Large intestine (tissue), 3 donors: ENCODE results near the gene ILDR2. TPM values are rescaled to one million over a fixed set of nuclear protein-coding genes. Genes with fewer than 3 reads are reported as not detected.

ENCODE experiments used
- DNase-seq, 2 donors: peaks; one replicate each; pipeline versions ENCODE4 v3.0.0 to v3.0.0-alpha.2; 2013
- H3K27ac ChIP-seq: one replicate; pipeline ENCODE4 v1.5.1; 2013; ENCODE audit warnings: low read length
- H3K27me3 ChIP-seq: 2 replicates; pipeline ENCODE4 v1.6.1; 2013; ENCODE audit warnings: low read length; ENCODE audit not compliant: control insufficient read depth, insufficient read depth
- H3K36me3 ChIP-seq: 2 replicates; pipeline ENCODE4 v1.6.1; 2013; ENCODE audit warnings: low read length; ENCODE audit not compliant: control insufficient read depth, insufficient read depth
- H3K4me1 ChIP-seq: one replicate; pipeline ENCODE4 v1.6.1; 2013; ENCODE audit warnings: low read length; ENCODE audit not compliant: control insufficient read depth, insufficient read depth
- H3K4me3 ChIP-seq: one replicate; pipeline ENCODE4 v1.5.1; 2013; ENCODE audit warnings: low read length
- H3K9me3 ChIP-seq: one replicate; pipeline ENCODE4 v1.6.1; 2013; ENCODE audit warnings: mild to moderate bottlenecking, low read depth, low read length, moderate library complexity; ENCODE audit not compliant: control insufficient read depth
- WGBS: methylation state at CpG from one replicate; pipeline ENCODE4 v1.1.5; 2013; ENCODE audit warnings: low lambda C conversion rate; ENCODE audit not compliant: insufficient coverage; 5-methylcytosine and 5-hydroxymethylcytosine counted together
- polyA plus RNA-seq: library from polyadenylated mRNA; unstranded; fragments of 120-200 nt; gene quantifications from one replicate; pipeline ENCODE4 v1.2.1, GENCODE V29; 2013

The ILDR2 gene
- polyA plus RNA-seq, 1 donor, result 1.7 TPM

DNA sequence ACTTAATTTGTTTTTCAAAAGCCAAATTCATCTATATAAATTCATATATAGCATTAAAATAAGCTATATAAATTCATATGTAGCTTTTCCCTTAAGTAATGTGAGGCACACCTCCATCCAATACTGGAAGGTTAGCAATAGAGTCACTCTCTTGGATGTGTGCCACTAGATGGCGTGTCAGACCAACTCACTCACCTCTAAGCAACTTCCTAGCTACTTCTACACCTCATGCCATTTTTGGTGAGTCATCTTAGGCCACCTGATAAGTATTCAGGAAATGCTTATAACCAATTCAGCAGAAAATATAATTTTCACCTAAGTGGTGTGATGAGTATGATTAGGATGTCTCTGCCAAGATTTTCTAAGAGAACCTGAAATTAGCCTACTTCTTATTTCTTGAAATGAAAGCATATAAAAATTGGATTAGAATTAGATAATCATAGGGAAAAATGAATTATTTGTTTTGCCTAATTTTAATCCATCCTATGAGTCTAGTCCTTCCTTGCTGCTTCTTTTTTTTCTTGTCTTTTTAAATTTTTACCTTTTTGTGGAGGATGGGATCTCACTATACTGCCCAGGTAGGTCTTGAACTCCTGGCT, 64.8 kb downstream of the ILDR2 start:
- WGBS, result no CpG with 5 or more reads among the region's 1 CpG
- H3K4me1 ChIP-seq, result no peaks in the 10 kb centered on the region
- no peak overlapping the region for H3K4me3 ChIP-seq
- H3K27ac ChIP-seq, result no peak overlapping the region
- peaks cover 7% of the 10 kb centered on the region for H3K9me3 ChIP-seq
- H3K36me3 ChIP-seq, result no peaks in the 10 kb centered on the region
- DNase-seq, result peak; percentile 79 to 84
- peaks cover 3% of the 10 kb centered on the region for H3K27me3 ChIP-seq

DNA sequence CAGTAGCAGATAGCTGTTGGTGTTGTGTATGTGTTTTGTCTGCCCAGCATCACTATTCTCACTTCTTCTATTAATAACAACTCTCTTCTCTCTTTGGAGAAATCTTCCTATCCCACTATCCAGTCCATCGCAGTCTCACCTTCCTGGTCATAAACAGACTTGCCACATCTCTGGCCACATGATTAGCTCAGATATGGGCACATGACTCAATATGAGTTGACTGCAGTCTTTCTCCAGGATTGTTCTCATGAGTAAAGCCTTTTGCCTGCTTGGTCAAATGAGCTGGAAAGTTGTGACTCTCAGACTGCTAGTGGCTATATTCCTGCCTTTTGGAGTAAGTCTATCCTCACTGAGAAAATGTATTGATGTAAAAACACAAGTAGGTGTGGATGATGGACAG, 66.4 kb downstream of the ILDR2 start:
- WGBS, result 80% methylated on average over 1 of the region's 1 CpG
- peaks cover 7% of the 10 kb centered on the region for H3K9me3 ChIP-seq
- peak; percentile 43 to 58 for DNase-seq

DNA sequence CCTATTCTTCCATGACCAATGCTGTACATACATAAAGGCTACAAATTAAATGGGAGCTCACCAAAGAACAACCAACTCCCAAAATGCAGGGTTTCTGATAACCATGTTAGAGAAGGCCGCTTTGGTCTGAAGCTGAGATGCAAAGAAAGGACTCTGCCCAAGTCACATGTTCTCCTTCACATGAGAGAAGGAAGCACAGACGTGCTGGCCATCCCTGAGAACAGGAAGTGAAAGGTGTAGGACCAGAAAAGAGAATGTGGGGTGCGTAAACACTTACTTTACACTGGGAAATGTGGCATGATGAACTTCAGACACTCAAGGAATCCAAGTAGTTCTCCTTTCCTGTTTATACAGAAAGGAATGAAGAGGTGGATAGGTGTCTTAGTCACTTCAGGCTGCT, 67.6 kb downstream of the ILDR2 start:
- H3K27me3 ChIP-seq, result no peaks in the 10 kb centered on the region
- H3K4me3 ChIP-seq, result no peak overlapping the region
- peaks cover 7% of the 10 kb centered on the region for H3K9me3 ChIP-seq
- no peaks in the 10 kb centered on the region for H3K4me1 ChIP-seq
- DNase-seq, result no peak
- no CpG with 5 or more reads among the region's 3 CpGs for WGBS
- H3K36me3 ChIP-seq, result no peaks in the 10 kb centered on the region
- no peak overlapping the region for H3K27ac ChIP-seq

More for the DNA sequence above, 66.4 kb downstream of the ILDR2 start:
- H3K4me1 ChIP-seq, result no peaks in the 10 kb centered on the region
- no peaks in the 10 kb centered on the region for H3K36me3 ChIP-seq
- no peaks in the 10 kb centered on the region for H3K27me3 ChIP-seq
- no peak overlapping the region for H3K4me3 ChIP-seq
- no peak overlapping the region for H3K27ac ChIP-seq

DNA sequence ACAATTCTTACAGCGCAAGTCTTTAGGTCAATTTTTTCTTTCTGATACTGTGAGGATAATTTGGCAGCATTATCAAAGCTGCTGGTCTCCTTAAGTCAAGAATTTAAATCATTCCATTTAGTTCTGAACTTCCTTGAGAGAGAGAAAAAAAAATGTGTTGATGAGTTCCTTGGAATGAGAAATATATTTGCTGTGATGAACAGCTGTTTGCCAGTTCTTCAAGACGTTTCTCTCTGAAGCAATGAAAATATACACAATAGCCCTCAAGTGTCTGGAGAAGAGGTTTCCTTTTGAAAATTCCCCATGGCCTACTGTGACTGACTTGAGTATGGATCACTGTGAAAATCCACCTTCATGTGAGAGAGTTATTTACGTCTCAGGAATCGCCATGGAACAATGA, 68.3 kb downstream of the ILDR2 start:
- Histone ChIP-seq H3K36me3 (no peaks in the 10 kb centered on the region), H3K27me3 (no peaks in the 10 kb centered on the region), H3K4me1 (no peaks in the 10 kb centered on the region), H3K4me3 (no peak overlapping the region), H3K9me3 (peaks cover 7% of the 10 kb centered on the region), H3K27ac (no peak overlapping the region)
- WGBS, result 76% methylated on average over 2 of the region's 4 CpGs
- DNase-seq, result no peak

DNA sequence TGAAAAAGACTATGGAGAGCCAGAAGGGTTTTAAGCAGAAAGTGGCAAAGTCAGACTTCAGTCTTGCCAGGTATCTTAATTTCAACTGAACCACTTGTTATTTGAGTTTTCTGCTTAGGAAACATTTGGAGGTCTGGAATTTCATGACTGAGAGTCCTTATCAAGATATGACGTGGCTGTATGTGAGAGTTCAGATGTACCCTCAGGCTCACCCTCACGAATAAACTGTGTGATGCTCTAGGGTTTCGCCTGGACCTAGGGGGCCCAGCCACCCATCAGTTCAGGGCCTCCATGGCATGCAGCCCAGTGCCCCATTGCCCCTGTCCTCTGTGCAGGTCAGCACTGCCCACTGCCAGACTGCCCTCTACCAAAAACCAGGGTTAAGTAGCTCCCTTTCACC, 68.7 kb downstream of the ILDR2 start:
- no peaks in the 10 kb centered on the region for H3K36me3 ChIP-seq
- no peak overlapping the region for H3K27ac ChIP-seq
- H3K4me1 ChIP-seq, result no peaks in the 10 kb centered on the region
- no peak for DNase-seq
- H3K9me3 ChIP-seq, result peaks cover 6% of the 10 kb centered on the region
- WGBS, result no CpG with 5 or more reads among the region's 3 CpGs
- H3K4me3 ChIP-seq, result no peak overlapping the region
- H3K27me3 ChIP-seq, result no peaks in the 10 kb centered on the region

DNA sequence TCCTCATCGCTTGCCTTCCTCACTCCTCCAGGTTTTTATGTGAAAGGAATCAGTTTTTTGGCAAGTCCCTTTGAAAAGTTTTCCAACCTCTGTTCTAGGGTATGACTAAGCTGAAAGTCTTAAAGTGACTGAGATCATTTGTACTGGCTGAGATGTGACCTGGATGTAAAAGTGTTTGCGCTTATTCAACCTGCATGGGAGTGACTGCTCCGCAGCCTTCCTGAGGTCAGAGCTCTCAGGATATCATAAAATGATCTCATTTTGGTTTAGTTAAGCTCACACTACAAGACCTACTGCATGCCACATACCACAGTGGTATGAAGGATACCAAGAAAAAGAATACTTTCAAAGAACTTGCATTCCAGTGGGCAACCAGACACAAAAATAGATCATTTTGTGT, 69.4 kb downstream of the ILDR2 start:
- Histone ChIP-seq H3K27ac (no peak overlapping the region), H3K27me3 (no peaks in the 10 kb centered on the region), H3K9me3 (no peaks in the 10 kb centered on the region), H3K4me1 (no peaks in the 10 kb centered on the region), H3K36me3 (no peaks in the 10 kb centered on the region), H3K4me3 (no peak overlapping the region)
- DNase-seq, result no peak
- no CpG with 5 or more reads among the region's 3 CpGs for WGBS

DNA sequence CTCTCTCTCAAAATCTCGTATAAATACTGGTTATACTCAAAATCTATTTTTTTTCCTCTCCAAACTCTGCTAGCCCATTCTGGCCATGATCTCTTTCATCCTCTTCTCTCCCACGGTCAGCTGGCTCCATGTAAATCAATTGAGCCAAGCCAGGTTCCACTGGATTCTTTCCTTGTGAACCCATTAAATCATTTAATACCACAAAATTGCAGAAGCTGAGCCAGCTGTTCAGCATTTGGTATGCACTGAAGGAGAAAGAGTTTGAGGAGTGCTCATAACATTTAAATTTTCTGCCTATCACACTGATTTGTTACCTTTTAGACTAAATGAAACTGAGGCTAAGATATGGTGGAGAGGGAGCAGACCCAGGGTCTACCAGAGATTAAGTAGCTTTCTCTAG, 70.2 kb downstream of the ILDR2 start:
- no peak for DNase-seq
- Histone ChIP-seq H3K4me3 (no peak overlapping the region), H3K27ac (no peak overlapping the region), H3K27me3 (no peaks in the 10 kb centered on the region), H3K4me1 (no peaks in the 10 kb centered on the region), H3K9me3 (no peaks in the 10 kb centered on the region), H3K36me3 (no peaks in the 10 kb centered on the region)
- 82% methylated on average over 2 of the region's 2 CpGs for WGBS

DNA sequence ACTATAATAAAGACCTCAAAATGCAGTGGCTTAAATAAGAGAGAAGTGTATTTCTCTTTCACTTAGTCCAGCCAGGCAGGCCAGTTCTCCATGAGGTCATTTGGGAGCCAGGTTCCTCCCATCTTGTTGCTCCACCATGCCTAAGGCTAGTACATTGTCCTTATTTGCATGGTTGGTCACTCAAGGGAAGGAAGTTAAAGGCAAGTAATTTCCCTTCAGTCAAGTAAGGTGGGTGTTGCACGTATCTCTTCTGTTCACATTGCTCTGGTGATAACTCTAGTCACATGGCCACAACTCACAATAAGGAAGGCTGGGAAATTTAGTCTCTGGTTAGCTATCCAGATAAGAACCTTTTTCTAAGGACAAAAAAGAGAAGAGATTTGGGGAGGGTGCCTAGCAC, 72.1 kb downstream of the ILDR2 start:
- Histone ChIP-seq H3K36me3 (no peaks in the 10 kb centered on the region), H3K9me3 (no peaks in the 10 kb centered on the region), H3K27ac (no peak overlapping the region), H3K4me3 (no peak overlapping the region), H3K4me1 (no peaks in the 10 kb centered on the region), H3K27me3 (no peaks in the 10 kb centered on the region)
- no peak for DNase-seq
- no CpG with 5 or more reads among the region's 1 CpG for WGBS

DNA sequence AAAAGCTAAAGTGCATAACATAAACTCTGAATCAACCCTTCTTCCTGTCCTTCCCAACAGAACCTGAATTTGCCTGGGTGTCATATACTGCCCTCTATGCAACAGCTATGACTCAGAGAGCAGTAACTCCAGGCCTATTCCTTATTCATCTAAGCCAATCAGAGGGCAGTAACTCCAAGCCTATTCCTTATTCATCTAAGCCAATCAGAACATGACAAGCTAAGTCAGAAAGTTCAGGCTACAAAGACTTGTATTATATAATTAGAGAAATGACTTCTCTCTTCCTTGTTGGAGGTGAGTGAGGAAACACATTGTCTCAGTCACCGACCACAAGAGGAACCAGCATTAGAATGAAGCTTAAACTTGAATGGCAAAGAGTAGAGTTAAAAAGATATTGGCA, 73.1 kb downstream of the ILDR2 start:
- Histone ChIP-seq H3K27me3 (no peaks in the 10 kb centered on the region), H3K36me3 (no peaks in the 10 kb centered on the region), H3K9me3 (no peaks in the 10 kb centered on the region), H3K27ac (no peak overlapping the region), H3K4me1 (no peaks in the 10 kb centered on the region), H3K4me3 (no peak overlapping the region)
- no CpG with 5 or more reads among the region's 1 CpG for WGBS
- no peak for DNase-seq

DNA sequence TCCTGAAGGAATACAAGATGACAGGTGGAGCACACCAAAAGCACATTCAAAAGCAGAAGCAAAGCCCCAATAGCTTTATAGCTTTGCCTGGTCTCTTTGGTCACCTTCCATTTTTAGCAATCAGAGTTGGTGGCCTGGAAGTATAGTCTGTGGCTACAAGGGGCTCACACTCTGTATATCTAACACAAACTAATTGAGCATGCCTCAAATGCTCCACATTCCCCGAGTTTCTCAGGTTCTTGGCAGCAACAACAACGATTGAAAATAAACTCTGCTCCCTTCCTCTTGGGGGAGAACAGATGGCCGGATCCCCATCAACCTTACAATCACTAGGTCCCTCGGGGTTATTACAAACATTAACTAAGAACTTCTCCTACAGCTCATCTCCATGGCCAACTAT, 74.4 kb downstream of the ILDR2 start:
- H3K27me3 ChIP-seq, result no peaks in the 10 kb centered on the region
- DNase-seq, result no peak
- no peaks in the 10 kb centered on the region for H3K4me1 ChIP-seq
- no peaks in the 10 kb centered on the region for H3K9me3 ChIP-seq
- H3K36me3 ChIP-seq, result no peaks in the 10 kb centered on the region
- H3K27ac ChIP-seq, result no peak overlapping the region
- no peak overlapping the region for H3K4me3 ChIP-seq
- no CpG with 5 or more reads among the region's 4 CpGs for WGBS

DNA sequence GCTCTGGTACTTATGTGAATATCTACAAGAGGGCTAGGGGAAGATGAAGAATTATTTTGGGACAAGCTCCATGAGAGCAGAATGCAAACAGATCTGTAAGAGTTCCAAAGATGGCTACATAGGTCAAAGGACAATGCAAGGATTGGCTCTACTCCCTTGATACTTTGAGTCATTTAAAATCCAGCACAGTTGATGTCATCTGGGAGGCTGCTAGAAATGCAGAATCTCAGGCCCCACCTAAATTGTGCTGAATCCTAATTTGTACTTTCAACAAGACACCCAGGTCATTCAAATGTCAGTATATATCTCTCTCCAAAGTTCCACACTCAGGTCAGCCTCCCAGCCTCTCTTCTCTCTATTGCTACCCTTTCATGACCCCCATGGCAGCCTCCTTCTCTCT, 75.6 kb downstream of the ILDR2 start:
- Histone ChIP-seq H3K9me3 (no peaks in the 10 kb centered on the region), H3K4me3 (no peak overlapping the region), H3K4me1 (no peaks in the 10 kb centered on the region), H3K36me3 (no peaks in the 10 kb centered on the region), H3K27ac (no peak overlapping the region), H3K27me3 (no peaks in the 10 kb centered on the region)
- no peak for DNase-seq
